Stimulated activated CD4-positive, alpha-beta T cell treated with anti-CD3 and anti-CD28 coated beads, Interleukin-15, amount 100 ng/mL, for 1 hour (primary cell): Measurements from ENCODE around the gene PIP5KL1.

Experiments used
- DNase-seq, 2 donors: peaks; one replicate each; pipeline ENCODE4 v3.0.0-alpha.2; 2020; ENCODE audit warnings: low read depth in 1 of 2, low spot score in 1 of 2

PIP5KL1 gene

GRCh38 chr9:127934986-127935385 lies 4.4 kb upstream of the PIP5KL1 start:
- DNase-seq = no peak

GRCh38 chr9:127934248-127934647 lies 3.7 kb upstream of the PIP5KL1 start:
- no peak for DNase-seq

- no peak for DNase-seq
These were observed 710 bp upstream of the PIP5KL1 start for GRCh38 chr9:127931092-127931881.

- DNase-seq = no peak
These were observed 975 bp downstream of the PIP5KL1 start for GRCh38 chr9:127929625-127929979.

GRCh38 chr9:127928676-127929624 lies 1.6 kb downstream of the PIP5KL1 start:
- DNase-seq = no peak

GRCh38 chr9:127927988-127928675 lies 2.4 kb downstream of the PIP5KL1 start:
- DNase-seq = no peak

GRCh38 chr9:127927201-127927987 lies 3.2 kb downstream of the PIP5KL1 start:
- peak; percentile 50 to 64 for DNase-seq

- DNase-seq = no peak
These were observed 3.7 kb downstream of the PIP5KL1 start for GRCh38 chr9:127926906-127927200.

- DNase-seq = no peak
These were observed 4.3 kb downstream of the PIP5KL1 start for GRCh38 chr9:127925959-127926905.

GRCh38 chr9:127924736-127925444 lies 5.7 kb downstream of the PIP5KL1 start:
- no peak for DNase-seq

- DNase-seq = no peak
These were observed 6.8 kb downstream of the PIP5KL1 start for GRCh38 chr9:127923771-127924170.

GRCh38 chr9:127923046-127923445 lies 7.5 kb downstream of the PIP5KL1 start:
- no peak for DNase-seq

GRCh38 chr9:127921557-127922120 lies 8.9 kb downstream of the PIP5KL1 start:
- DNase-seq = peak; percentile 65 to 67

- no peak for DNase-seq
These were observed 9.8 kb downstream of the PIP5KL1 start for GRCh38 chr9:127920794-127921193.

GRCh38 chr9:127919253-127919815 lies 11.2 kb downstream of the PIP5KL1 start:
- DNase-seq = no peak

- no peak for DNase-seq
These were observed 12.1 kb downstream of the PIP5KL1 start for GRCh38 chr9:127918183-127919107.

GRCh38 chr9:127917603-127918002 lies 13.0 kb downstream of the PIP5KL1 start:
- no peak for DNase-seq
